ENCODE measurements around the gene TIMM17B. TPM values are rescaled to one million over a fixed set of nuclear protein-coding genes. Genes with fewer than 3 reads are reported as not detected.

Gene TIMM17B
- total RNA-seq (ENCODE audit: low replicate concordance), result 9.0 and 34.8 TPM in 2 replicates

DNA sequence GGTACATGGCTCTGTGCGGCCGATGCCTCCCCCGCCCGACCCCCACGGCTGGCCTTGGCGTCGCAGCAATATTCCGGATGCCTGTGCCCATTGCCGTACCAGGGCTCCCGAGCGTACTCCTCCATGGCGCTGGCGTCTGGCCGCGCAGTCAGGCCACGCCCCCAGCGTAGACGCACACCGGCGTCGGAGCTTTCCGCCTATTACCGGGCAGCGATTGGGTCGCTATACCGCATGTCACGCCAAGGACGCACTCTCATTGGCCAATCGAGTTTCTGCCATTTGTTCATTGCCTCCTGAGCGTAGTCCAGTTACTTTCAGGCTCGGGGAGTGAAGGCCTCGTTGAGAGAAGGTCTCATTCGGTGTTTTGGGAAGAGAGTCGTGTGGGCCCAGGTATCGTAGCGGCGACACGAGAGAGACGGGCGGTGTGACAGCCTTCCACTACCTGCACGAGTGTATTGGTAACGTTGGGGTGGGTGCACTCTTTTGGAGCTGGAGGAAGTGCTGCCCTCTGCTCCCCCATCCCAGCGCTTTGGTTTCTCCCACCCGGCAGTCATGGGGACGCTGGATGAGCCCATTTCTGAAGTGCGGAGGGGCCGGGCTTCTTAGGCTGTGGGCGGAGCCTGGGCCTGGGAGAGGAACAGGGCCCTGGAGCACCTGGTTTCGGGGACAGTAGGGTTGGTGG, at the start of gene TIMM17B, which contains the start of gene PQBP1:
Gene TIMM17B (minus strand): TSS at position 144 of the 682 bp plus-strand sequence. CDS start 19 bp downstream, at position 125.
Gene PQBP1 (plus strand): TSS at position 306 of the 682 bp plus-strand sequence. CDS start 580 bp downstream, outside the sequence.

DNA sequence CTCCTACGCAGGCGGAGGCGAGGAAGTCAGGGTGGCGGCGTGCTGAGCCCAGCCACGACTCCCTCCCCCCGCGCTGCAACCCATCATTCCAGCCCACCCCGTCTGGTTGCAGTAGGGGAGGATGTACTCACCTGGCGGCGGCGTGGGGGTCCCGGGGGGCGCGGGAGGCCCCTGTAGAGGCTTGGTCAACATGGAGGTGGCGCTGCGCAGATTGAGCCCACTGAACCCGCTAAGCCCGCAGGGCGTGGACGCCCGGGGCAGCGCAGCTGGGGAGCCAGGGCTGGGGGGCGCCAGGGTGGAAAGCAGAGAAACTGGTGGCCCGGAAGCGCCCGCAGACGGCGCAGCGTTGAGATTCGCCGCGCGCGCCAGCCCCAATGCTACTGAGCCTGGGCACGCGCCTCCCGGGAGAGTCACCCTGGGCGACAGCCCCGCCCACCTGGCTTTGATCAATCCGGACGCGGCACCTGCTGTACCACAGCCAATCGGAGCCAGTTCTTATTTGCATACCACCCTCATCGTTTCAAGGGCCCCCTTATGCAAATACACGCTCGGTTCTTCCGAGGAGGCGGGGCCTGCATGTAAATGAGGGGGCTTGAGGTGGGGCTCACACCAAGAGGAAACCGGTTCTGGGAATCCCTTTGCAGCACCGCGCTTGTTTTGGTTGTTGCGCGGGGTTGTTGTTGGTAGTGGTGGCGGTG, 21.2 kb upstream of the TIMM17B start, which contains the start of gene PIM2:
Gene PIM2 (minus strand): TSS at position 382 of the 698 bp plus-strand sequence. CDS start 190 bp downstream, at position 192.

DNA sequence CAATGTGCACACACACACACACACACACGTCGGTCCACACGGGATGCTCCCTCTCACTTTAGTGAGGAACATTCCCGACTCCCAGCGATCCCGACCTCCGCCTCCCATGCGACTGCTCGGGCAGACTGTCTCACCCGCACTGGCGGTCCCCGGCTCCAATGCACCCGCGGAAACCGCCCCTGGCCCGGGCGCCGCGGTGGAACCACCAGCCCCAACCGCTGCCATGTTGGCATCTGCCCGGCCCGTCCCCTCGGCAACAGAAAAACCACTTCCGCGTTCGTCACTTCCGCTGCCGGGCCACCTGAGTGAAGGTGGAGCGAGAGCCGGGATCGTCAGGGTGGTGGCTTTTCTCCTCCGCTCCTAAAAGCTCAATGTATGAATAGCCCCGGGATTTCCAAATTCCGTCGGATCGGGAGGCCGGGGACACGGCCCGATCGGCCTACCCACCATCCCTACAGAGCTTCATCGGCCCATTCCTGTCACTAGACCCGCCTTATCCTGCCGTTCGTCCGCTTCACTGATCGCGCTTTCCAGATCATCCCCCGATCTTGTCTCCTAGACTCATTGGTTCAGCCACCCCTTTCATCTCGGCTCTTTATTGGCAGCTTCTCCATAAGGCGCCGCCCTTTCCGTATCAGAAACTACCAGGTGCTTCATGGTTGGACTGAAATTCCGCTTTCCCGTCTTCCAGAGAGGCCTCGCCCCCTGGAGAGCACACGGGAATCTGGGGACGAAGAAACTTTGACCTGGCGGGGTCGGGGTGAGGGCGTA, 14.0 kb upstream of the TIMM17B start, which contains the start of gene SLC35A2:
Gene SLC35A2 (minus strand): TSS at position 235 of the 771 bp plus-strand sequence. CDS start 10 bp downstream, at position 225.

Other genes with a start within 250 kb of the TIMM17B start
- 0.23 TPM in 1 of 2 replicates, not detected in the other for gene WAS, start 214.0 kb downstream of the TIMM17B start, total RNA-seq (ENCODE audit: low replicate concordance)
- 0.59 and 2.5 TPM in 2 replicates for gene SUV39H1, start 201.0 kb downstream of the TIMM17B start, total RNA-seq (ENCODE audit: low replicate concordance)
- not detected in 2 replicates for gene GLOD5, start 136.0 kb downstream of the TIMM17B start, total RNA-seq (ENCODE audit: low replicate concordance)
- not detected in 2 replicates for gene GATA1, start 111.2 kb downstream of the TIMM17B start, total RNA-seq (ENCODE audit: low replicate concordance)
- 21.8 and 25.6 TPM in 2 replicates for gene HDAC6, start 95.7 kb downstream of the TIMM17B start, total RNA-seq (ENCODE audit: low replicate concordance)
- gene ERAS, start 71.3 kb downstream of the TIMM17B start, total RNA-seq (ENCODE audit: low replicate concordance), result not detected in 2 replicates
- 0.15 and 0.23 TPM in 2 replicates for gene PCSK1N, start 62.2 kb downstream of the TIMM17B start, total RNA-seq (ENCODE audit: low replicate concordance)
- 77.9 and 169 TPM in 2 replicates for gene PQBP1, start 162 bp upstream of the TIMM17B start, total RNA-seq (ENCODE audit: low replicate concordance)
- gene SLC35A2, start 13.9 kb upstream of the TIMM17B start, total RNA-seq (ENCODE audit: low replicate concordance), result 7.8 and 17.3 TPM in 2 replicates
- gene PIM2, start 21.3 kb upstream of the TIMM17B start, total RNA-seq (ENCODE audit: low replicate concordance), result 2.3 and 3.0 TPM in 2 replicates
- gene OTUD5, start 59.8 kb upstream of the TIMM17B start, total RNA-seq (ENCODE audit: low replicate concordance), result 33.3 and 34.9 TPM in 2 replicates
- gene KCND1, start 74.1 kb upstream of the TIMM17B start, total RNA-seq (ENCODE audit: low replicate concordance), result 0.45 and 0.59 TPM in 2 replicates
- gene GRIPAP1, start 104.5 kb upstream of the TIMM17B start, total RNA-seq (ENCODE audit: low replicate concordance), result 27.9 and 28.1 TPM in 2 replicates
- 19.7 and 47.7 TPM in 2 replicates for gene TFE3, start 145.6 kb upstream of the TIMM17B start, total RNA-seq (ENCODE audit: low replicate concordance)
- gene CCDC120, start 161.2 kb upstream of the TIMM17B start, total RNA-seq (ENCODE audit: low replicate concordance), result under 0.01 and 0.38 TPM in 2 replicates
- 5.9 and 7.7 TPM in 2 replicates for gene PRAF2, start 176.2 kb upstream of the TIMM17B start, total RNA-seq (ENCODE audit: low replicate concordance)
- 35.6 and 46.3 TPM in 2 replicates for gene WDR45, start 182.1 kb upstream of the TIMM17B start, total RNA-seq (ENCODE audit: low replicate concordance)
- gene GPKOW, start 226.0 kb upstream of the TIMM17B start, total RNA-seq (ENCODE audit: low replicate concordance), result 15.3 and 21.6 TPM in 2 replicates

Measured in smooth muscle cell of the coronary artery (primary cell).